ENCODE measurements around the gene INPP4A.

DNA sequence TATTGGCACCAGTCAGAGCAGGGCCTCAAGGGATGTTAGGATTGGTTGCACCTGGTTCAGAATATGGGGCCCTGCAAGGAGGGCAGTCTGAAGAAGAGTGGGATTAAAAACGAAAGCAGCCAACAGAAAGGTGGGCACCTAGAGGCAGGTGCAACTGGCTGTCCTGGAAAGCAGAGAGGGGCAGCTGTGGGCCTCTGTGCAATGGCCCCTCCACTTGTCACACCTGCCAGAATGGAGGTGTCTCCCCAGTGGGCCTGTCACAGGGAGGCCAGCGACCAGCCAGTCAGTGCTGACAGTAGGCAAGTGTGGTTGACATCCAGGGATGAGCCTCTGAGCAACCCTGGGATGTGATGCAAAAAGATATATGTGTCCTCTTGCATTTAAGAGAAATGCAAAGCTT is 37.7 kb downstream of the INPP4A start:
- TF ChIP-seq POLR2A (IDR thresholded peaks at IDR 0.05; ENCODE audit: low read length) (no peak), ELK1 (IDR thresholded peaks at IDR 0.05; ENCODE audit: low read depth, low read length) (no peak), RARB (CRISPR knock-in tag; IDR thresholded peaks at IDR 0.05) (no peak), PHF8 (IDR thresholded peaks at IDR 0.05; ENCODE audit: borderline replicate concordance, low read depth) (no peak), KDM1A (IDR thresholded peaks at IDR 0.05; ENCODE audit: low read depth) (no peak), NFE2L2 (conservative IDR thresholded peaks at IDR 0.05; ENCODE audit: low read length) (no peak)
- TF ChIP-seq, protein P1, sequence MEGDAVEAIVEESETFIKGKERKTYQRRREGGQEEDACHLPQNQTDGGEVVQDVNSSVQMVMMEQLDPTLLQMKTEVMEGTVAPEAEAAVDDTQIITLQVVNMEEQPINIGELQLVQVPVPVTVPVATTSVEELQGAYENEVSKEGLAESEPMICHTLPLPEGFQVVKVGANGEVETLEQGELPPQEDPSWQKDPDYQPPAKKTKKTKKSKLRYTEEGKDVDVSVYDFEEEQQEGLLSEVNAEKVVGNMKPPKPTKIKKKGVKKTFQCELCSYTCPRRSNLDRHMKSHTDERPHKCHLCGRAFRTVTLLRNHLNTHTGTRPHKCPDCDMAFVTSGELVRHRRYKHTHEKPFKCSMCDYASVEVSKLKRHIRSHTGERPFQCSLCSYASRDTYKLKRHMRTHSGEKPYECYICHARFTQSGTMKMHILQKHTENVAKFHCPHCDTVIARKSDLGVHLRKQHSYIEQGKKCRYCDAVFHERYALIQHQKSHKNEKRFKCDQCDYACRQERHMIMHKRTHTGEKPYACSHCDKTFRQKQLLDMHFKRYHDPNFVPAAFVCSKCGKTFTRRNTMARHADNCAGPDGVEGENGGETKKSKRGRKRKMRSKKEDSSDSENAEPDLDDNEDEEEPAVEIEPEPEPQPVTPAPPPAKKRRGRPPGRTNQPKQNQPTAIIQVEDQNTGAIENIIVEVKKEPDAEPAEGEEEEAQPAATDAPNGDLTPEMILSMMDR (IDR thresholded peaks at IDR 0.05), result no peak
